Activated CD4-positive, alpha-beta T cell treated with anti-CD3 and anti-CD28 coated beads for 48 hours (primary cell): ENCODE measurements around the gene PDE3B.
A peak's percentile ranks its signal among the peaks of the same experiment; 100 is the strongest.
"Not testable (repeated sequence)": the region's sequence is repeated elsewhere in the genome, so short reads cannot be mapped to it uniquely, and the experiment has no call there.

Source experiments
- DNase-seq: peaks from one replicate; pipeline ENCODE4 v3.0.0-alpha.2; 2020

PDE3B gene

DNA sequence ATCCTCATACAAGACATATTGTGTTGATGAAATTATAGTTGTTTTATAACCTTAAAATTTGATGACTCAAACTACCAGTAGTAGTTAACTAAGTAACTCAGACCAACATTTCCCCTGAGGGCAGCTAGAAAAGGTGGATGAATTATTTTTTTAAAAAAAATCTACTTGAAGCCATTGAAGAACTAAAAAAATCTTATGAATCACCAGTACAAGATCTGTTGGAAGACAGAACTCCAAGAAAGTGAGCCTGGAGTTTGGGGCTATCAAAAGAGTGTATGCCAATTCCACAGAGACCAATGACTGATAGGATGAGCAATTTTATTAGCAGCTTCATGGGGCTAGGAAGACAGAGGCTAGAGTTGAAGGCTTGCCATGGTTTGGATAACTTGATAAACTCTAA lies 176.0 kb downstream of the PDE3B start:
- DNase-seq, result no peak

DNA sequence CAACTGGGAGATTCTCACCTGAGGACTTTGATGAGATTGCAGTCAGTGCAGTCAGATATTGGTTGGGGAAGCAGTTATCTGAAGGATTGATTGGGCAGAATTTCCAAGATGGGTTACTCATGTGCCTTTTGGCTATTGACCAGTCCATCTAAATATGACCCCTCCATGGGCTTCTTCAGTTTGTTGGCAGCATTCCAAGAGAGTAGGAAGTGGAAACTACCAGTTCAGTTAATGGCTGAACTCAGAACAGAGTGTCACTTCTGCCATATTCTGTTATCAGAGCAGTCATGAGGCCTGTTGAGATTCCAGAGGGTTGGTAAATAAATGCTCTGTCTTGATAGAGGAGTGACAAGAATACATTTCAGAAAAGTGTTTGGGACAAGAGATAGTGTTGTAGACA lies 177.4 kb downstream of the PDE3B start:
- no peak for DNase-seq

DNA sequence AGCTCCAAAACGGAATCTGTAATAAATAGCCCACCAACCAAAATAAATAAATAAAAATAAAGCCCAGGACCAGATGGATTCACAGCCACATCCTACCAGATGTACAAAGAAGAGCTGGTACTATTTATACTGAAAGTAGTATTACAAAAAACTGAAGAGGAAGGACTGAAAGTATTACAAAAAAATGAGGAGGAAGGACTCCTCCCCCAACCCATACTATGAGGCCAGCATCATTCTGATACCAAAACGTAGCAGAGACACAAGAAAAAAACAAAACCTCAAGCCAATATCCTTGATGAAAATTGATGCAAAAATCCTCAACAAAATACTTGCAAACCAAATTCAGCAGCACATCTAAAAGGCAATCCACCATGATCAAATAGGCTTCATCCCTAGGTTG lies 183.0 kb downstream of the PDE3B start:
- DNase-seq, result no peak

DNA sequence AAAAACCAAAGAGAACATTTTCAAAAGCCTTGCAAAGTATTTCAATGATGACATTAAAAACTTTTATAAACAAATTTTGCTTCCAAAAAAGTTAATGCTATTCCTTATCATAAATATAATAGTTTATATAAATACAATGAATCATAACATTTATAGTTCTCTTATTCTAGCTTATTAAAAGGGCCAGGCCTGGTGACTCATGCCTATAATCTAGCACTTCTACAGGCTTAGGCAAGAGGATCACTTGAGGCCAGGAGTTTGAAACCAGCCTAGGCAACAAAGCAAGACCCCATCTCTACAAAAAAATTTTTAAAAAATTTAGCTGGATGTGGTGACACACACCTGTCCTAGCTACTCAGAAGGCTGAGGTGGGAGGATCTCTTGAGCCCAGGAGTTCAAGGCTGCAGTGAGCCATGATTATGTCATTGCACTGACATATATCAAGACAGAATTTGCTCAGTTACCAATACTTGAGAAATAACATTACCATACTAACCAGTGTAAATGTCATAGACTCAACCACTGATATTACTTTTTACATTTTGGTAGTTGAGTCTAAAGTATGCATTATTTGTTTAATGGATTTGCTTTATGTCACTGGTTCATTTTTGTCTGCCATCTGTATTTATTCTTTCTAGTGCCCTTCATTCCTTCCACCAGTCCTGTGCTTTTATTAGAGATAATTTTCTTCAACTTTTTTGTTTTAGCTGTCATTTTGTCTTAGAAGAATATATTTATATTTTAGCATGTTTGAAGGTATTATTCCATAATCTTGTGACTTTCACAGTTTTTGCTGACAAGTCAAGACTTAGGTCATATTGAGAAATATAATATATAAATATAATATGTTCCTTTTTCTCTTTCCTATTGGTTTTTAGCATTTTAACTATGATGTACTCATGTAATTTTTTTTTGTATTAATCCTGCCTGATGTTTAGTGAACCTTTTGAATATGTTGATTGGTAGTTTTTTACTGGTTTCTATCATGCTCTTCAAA lies 192.2 kb downstream of the PDE3B start:
- DNase-seq, result no peak

DNA sequence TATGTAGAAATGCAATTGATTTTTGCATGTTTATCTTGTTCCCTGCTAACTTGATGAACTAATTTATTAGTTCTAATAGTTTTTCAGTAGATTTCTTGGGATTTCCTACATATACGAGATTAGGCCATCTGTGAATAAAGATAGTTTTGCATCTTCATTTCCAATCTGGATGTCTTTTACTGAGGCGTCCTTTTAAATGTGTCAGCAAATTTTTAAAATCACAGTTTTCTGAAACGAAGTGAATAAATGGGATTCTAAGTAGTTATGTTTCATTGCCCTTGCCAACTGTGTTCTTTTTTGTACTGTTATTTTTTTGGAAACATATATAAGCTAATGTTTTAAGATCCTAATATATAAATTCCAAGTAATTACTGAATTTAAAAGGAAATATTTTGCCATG lies 198.4 kb downstream of the PDE3B start:
- no peak for DNase-seq

DNA sequence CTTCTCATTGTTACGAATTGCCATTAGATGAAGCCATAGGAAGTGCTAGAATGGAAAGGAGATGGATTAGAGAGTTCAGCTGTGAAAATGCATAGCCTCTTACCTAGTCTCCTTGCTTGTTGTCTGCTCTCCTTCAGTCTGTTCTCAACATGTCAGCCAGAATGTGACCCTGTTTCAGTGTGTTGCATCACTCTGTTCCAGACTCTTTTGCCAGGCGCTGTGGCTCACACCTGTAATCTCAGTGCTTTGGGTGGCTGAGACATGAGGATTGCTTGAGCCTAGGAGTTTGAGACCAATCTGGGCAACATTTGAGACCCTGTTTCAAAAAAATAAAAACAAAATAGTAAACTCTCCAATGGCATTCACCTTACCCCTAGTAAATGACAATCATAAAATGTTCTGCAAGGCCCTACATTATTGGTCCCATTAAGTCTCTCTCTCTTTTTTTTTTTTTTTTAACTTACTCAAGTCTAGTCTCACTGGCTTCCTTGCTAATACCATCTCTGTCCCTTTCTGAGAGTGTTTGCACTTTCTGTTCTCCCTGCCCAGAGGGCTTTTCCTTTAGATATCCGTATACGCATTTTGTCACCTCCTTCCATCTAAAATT lies 209.1 kb downstream of the PDE3B start:
- no peak for DNase-seq

DNA sequence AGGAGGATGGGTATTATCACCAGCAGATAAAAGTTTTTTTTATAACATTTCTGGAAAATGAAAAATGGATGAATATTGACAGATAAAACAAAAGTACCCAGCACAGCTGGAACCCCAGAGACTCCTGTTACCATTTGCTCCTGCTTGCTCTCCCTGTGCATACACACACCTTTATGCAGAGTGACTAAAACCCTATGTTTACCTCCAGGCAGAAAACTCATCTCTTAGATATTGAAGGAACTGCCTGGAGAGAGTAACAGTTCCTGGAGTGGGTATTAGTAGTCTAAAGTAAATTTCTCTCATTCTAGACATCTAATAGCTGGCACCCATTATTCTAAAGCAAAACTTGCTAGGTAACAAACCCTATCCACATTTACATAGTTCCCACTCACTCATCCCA lies 210.5 kb downstream of the PDE3B start:
- DNase-seq, result no peak

DNA sequence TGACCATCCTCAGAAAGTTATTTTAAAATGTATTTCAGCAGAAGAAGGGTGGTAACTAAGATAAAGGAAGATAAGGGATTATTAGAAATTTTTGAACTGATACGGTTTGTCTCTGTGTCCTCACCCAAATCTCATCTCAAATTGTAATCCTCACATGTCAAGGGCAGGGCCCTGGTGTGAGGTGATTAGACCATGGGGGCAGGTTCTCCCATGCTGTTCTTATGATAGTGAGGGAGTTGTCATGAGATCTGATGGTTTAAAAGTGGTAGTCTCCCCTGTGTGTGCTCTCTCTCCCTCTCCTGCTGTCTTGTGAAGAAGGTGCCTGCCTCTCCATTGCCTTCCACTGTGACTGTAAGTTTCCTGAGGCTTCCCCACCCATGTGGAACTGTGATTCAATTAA lies 212.3 kb downstream of the PDE3B start:
- no peak for DNase-seq

DNA sequence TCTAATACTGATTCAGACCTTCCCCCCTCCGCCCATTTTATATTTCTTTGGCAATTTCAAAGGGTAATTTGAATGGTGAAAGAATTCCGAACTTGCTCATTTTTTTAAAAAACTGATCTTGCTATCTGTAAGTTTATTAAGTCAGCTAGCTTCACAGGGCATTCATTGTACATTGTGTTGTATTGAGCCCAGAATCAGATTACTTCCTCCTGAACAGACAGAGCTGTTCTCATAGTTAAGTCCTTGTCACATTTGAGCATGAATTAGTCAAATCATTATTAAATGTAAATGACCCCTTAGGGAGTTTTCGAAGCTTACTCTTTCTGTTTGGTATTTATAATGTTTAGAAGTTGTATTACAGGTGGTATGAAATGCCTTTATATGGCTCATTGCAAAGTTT lies 214.0 kb downstream of the PDE3B start:
- DNase-seq, result no peak

DNA sequence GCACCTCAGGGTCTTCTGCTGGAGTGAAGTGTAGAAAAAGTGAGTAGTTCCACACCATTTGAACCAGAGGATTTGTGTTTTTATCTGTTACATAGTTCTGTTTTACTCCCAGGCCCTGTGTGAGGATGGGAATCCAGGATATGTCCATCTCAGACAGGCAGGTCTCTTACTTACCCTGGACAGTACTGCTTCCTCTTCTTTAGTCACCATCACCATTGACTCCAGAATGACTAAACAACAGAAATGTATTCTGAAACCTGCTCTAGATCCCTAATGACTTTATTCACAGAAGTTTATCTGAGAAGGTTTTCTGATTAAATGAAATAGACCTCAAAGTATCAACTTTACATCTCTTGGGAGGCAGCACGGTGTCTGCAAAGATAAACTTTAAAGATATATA lies 214.8 kb downstream of the PDE3B start:
- no peak for DNase-seq

DNA sequence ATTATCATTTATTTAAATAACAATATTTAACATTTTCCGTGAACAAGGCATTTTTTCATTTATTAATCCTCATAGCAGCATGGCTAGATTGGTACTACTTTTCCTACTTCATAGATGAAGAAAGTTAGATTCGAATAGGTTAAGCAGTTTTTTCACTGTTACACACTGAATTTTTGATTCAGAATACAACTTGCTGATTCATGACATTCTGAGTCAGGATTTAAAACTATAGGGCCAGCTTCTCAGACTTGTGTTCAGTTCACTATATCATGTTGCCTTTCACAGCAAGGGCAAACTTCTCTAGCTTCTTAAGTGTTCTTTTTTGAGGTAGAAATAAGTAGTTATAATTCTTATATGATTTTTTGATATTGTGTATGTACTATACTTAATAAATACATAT lies 216.9 kb downstream of the PDE3B start:
- DNase-seq, result no peak

DNA sequence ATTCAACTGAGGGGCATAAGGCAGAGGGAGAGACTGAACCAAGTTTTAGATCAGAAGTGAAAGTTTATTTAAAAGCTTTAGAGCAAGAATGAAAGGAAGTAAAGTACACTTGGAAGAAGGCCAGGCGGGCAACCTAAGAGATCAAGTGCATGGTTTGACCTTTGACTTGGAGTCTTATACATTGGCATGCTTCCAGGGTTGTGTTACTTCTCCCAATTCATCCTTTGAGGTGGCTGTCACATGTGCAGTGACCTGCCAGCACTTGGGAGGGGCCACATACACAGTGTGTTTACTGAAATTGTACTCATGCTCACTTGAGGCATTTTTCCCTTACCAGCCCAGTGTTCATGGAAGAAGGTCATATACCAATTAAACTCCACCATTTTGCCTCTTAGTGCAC lies 218.1 kb downstream of the PDE3B start:
- no peak for DNase-seq

DNA sequence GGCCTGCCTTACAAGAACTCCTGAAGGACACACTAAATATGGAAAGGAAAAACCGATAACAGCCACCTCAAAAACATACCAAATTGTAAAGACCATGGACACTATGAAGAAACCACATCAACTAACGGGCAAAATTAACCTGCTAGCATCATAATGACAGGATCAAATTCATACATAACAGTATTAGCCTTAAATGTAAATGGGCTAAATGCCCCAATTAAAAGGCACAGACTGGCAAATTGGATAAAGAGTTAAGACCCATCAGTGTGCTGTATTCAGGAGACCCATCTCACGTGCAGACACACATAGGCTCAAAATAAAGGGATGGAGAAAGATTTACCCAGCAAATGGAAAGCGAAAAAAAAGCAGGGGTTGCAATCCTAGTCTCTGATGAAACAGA lies 220.2 kb downstream of the PDE3B start:
- DNase-seq, result not testable (repeated sequence)

DNA sequence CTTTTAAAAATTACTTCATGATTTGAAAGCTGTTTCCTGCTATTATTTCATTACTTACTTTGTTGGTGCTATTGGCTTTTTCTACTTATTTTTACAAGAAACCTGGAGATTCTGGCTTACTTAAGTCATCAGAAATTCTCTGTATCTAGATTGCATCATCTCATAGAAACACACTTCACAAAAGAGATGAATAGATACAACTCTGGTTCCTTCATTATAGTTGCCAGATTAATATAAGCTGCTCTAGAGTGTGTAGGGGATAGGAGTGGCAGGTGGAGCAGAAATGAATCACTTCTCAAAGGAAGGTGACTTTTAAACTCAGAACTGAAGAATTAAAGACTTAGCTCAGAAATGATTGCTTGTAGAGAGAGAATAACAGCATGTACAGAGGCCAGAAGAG lies 228.4 kb downstream of the PDE3B start:
- DNase-seq, result no peak

DNA sequence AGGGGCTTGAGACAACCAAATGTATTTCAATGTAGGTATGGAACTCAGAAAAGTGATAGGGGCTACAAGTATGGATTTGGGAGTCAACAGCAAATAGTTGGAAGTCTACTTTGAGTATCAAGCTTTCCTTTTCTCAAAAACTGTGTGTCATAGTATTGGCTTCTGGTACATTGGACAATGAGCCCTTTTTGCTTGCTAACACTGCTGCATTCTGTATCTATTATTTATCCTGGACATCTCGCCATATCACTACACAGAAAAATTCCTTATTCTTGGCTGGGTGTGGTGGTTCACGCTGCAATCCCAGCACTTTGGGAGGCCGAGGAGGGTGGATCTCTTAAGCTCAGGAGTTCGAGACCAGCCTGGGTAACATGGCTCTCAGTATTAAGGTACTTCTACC lies 230.0 kb downstream of the PDE3B start:
- no peak for DNase-seq

DNA sequence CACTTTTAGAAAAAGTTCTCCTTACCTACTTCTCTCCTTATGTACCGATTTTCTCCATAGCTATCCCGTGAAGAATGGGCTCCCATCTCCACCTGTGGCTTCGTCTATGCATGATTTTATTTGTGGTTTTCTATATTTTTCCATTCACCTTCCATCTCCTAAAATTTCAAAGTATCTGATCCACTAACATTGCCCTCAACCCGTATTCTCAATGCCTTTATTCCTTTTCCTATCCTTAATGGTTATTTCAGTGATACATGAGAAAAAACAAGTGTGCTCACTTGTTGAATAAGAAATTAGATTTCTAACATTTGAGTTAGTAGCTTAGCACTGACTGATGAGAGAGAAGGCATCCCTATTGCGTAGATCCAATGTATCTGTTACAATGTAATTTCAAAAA lies 231.6 kb downstream of the PDE3B start:
- DNase-seq, result no peak

DNA sequence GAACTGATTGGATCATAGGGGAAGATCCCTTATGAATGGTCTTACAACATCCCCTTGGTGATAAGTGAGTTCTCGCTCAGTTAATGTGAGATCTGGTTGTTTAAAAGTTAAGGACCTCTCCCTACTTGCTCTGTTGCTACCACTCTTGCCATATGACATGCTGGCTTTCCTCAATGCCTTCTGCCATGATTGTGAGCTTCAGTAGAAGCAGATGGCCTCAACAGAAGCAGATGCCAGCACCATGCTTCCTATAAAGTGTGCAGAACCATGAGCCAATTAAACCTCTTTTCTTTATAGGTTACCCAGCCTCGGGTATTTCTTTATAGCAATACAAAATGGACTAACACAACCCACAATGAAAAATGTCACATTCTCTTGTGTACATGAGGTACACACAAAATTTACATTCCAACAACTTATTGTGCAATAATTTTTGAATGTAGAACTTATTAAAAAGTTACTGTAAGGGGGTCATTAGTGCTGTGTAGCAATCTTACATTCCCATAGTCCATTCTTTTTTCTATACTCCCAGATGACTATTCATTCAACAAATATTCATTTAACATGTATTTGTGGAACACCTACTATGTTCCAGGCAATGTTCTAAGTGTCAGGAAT lies 238.1 kb downstream of the PDE3B start:
- DNase-seq, result no peak

DNA sequence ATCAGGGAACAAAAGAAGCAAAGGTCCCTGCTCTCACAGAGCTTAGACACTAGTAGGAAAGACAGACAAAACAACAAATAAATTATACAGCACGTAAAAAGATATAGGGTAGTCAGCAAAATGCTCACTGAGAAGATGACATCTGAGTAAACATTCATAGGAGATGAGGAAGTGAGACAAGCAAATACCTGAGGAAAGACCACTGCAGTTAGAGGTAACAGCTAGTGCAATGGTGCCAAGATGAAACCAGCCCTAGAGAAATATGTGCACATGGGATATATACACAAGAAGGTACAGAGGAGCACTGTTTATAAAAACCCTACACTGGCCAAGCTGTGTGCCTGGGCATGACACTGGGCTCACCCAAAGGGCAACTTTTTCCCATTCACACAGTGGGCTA lies 238.6 kb downstream of the PDE3B start:
- DNase-seq, result no peak

DNA sequence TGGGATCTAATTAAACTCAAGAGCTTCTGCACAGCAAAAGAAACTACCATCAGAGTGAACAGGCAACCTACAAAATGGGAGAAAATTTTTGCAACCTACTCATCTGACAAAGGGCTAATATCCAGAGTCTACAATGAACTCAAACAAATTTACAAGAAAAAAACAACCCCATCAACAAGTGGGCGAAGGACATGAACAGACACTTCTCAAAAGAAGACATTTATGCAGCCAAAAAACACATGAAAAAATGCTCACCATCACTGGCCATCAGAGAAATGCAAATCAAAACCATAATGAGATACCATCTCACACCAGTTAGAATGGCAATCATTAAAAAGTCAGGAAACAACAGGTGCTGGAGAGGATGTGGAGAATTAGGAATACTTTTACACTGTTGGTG lies 240.1 kb downstream of the PDE3B start:
- DNase-seq, result not testable (repeated sequence)

DNA sequence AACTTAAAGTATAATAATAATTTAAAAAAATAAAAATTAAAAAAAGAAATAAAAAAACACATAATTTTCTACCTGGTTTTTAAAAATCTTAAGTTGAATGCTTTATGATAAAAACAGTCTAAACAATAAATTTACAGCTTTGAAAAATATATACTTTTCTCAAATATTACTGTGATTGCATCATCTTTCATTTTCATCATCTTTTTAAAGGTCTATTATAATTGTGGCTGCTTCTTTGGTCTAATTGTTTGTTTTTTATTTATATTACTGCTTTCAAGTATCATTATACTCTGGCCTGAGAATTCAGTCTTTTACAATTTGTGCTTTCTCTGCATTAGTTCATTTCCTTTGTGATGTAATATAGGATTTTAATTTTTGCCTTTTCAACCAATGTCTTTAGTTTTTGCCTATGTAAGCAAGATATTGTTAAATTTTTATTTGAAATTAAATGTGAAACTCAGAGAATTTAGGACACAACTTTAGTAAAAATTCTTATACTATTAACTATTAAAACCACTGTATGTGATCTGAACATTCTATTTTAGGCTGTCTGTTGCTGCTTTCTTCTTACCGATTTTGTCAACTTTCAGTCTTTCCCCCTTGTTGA lies 241.2 kb downstream of the PDE3B start:
- DNase-seq, result no peak

DNA sequence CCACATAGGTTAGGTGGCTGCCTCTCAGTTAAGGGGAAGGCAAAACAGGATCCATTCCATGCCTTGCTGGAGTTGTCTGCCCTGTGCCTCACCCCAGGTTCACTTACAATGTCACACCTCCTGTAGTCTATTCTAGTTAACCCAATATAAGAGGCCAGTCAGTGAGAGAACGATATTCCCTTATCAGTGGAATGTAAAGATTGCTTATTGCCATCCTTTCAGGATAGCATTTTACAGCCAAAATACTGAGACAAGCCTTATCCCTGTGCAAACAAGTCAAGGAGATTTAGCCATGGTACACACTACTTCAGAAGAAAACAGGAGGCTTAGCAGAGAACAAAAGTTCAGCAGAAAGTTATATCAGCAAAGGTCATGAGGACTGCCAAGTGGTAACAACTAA lies 242.9 kb downstream of the PDE3B start:
- no peak for DNase-seq

DNA sequence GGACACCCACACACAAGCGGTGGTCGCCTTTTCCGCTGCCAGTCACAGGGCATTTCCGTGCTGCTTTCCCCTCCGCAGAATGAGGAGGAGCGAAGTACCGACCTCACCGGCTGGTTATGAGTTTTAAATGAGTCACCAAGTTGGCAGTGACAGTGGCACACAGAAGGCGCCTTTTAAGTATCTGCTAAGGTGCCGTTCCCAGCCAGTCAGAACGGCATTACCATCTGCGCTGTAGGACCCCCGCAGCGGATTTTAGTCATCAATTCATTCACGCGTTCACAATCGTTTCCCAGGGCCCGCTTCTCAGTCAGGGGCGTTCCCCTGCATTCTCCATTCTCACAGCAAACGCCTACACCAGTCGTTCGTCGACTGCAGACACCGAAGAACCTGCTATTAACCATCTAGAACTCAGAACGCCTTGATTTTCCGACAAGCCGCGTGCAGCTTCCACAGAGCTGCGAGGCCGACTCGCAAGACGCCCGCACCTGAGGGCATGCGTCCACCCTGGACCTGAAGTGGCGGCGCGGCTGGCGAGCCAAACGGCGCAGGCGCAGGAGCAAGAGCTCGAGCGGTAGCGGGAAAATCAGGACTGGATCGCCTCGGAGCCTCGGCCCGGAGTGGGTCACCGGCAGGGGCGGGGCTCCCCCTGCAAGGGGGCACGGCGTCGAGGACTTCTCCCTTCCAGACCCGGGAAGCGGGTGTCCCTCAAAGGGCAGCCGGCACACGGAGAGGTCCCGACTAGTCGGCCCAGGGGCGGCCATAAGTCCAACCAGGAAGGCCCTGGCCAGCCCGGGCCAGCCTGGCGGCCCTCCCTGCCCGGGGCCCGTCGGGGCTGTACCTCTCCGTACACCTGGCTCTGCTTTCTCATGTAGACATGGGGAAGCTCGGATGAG lies 247.8 kb downstream of the PDE3B start:
- DNase-seq, result peak; percentile 89
